Measurements from ENCODE around the gene SPAG7. TPM values are rescaled to one million over a fixed set of nuclear protein-coding genes. Genes with fewer than 3 reads are reported as not detected.
A peak's percentile ranks its signal among the peaks of the same experiment; 100 is the strongest.

Gene SPAG7
- total RNA-seq, 1 experiment from 2014 or later: 49.9 TPM

GRCh38 chr17:4949321-4950074 lies 18.1 kb downstream of the SPAG7 start (continued):
- TF ChIP-seq CTCF (IDR thresholded peaks at IDR 0.05 in 2 of 3, conservative IDR thresholded peaks at IDR 0.05 in 1 of 3; ENCODE audit: borderline replicate concordance in 1 of 3, insufficient read depth in 1 of 3, low read depth in 2 of 3, low read length in 2 of 3): no peak
- TF ChIP-seq SP1 (IDR thresholded peaks at IDR 0.05; ENCODE audit: low read depth): peak; percentile 46; the same call in 1 of the 2 replicates
- TF ChIP-seq ZNF274 (IDR thresholded peaks at IDR 0.05; ENCODE audit: low read depth, low read length): no peak
- TF ChIP-seq CBX3 (IDR thresholded peaks at IDR 0.05; ENCODE audit: low read depth): no peak
- no peak for TF ChIP-seq EZH2phosphoT487 (IDR thresholded peaks at IDR 0.05; ENCODE audit: borderline replicate concordance)
- peak; percentile 90 for TF ChIP-seq MAX (IDR thresholded peaks at IDR 0.05)
- no peak for TF ChIP-seq YY1 (IDR thresholded peaks at IDR 0.05; ENCODE audit: extremely low read depth, insufficient replicate concordance, low read depth, low read length)
- 0 out of 2 replicates have a peak, but pooled peaks have one; percentile 6 for TF ChIP-seq ZFX (IDR thresholded peaks at IDR 0.05)
- TF ChIP-seq EZH2 (IDR thresholded peaks at IDR 0.05): no peak
- TF ChIP-seq POLR2AphosphoS5 (IDR thresholded peaks at IDR 0.05; ENCODE audit: low read depth, low read length): peak; percentile 46; the same call in 1 of the 2 replicates
- TF ChIP-seq POLR2A (IDR thresholded peaks at IDR 0.05; ENCODE audit: borderline replicate concordance, extremely low read depth, insufficient read depth, insufficient read length): no peak

DNA sequence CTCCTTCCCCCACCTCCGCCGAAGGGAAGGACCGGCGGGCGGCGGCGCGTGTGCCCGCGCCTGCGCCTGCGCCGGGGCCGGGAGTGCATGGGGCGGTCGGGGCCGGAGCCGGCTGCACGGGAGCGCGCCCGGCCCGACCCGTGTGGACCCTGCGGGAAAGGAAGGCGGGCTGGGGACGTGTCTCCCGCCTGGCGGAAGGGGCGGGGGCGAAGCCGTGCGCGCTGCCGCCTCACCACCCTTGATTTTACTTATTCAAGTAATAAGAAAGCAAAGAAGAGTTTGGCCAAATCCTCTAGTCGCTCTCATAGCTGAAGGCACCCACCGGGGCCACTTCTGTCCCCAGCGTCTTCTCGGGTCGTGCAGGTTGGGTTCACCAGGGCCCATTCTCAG lies 18.7 kb downstream of the SPAG7 start:
- no TSS peak for BruUV-seq (replicated peaks)
- H3K27me3 ChIP-seq (ENCODE audit: insufficient read depth, low read length): no peaks in the 10 kb centered on the region
- H3K4me2 ChIP-seq (ENCODE audit: low read length): peak overlapping the region; percentile 100
- peak overlapping the region; percentile 96 to 97 for H3K4me3 ChIP-seq (replicated peaks in 1 of 2; ENCODE audit: low read depth in 1 of 2, low read length in 2 of 2)
- ChIA-PET RAD21 (ENCODE audit: low non-redundant PET in 1 of 2, low total read pairs in 2 of 2, uncharacterized antibody in 2 of 2, unreplicated experiment in 2 of 2) (no interaction called here), POLR2A (interaction anchor here (0.6 to 4.7 kb wide), 4 partner anchors 9 to 27 kb away, joined by 3 to 45 read pairs (median 9); partner anchors contain the start of genes RNF167, SLC25A11 and SPAG7), CTCF (interaction anchor here (1.4 kb wide), 1 partner anchor 9 kb away, joined by 3 read pairs; the partner anchor contains the start of genes RNF167 and SLC25A11)
- H3K9ac ChIP-seq (ENCODE audit: low read length): peak overlapping the region; percentile 97
- H3K36me3 ChIP-seq (ENCODE audit: control insufficient read depth in 1 of 2, insufficient read depth in 2 of 2, low read length in 2 of 2): peaks cover 9 to 22% of the 10 kb centered on the region in 2 experiments; a peak in 2 of 4 replicates
- H3K9me2 ChIP-seq (ENCODE audit: insufficient read depth): no peaks in the 10 kb centered on the region
- DNase-seq (ENCODE audit: low read depth, low spot score): peak; percentile 64
- H3K27ac ChIP-seq (ENCODE audit: low read depth, low read length): peak overlapping the region; percentile 99
- TF ChIP-seq POLR2AphosphoS5 (IDR thresholded peaks at IDR 0.05; ENCODE audit: low read depth, low read length): peak; percentile 64
- peak; percentile 66 for TF ChIP-seq POLR2A (IDR thresholded peaks at IDR 0.05; ENCODE audit: borderline replicate concordance, extremely low read depth, insufficient read depth, insufficient read length)
- no peak for TF ChIP-seq EZH2 (IDR thresholded peaks at IDR 0.05)
- peak; percentile 21; the same call in 1 of the 2 replicates for TF ChIP-seq MAX (IDR thresholded peaks at IDR 0.05)
- no peak for TF ChIP-seq ZFX (IDR thresholded peaks at IDR 0.05)
- peak; percentile 55; the same call in 1 of the 2 replicates for TF ChIP-seq EGR1 (IDR thresholded peaks at IDR 0.05; ENCODE audit: low read depth)
- no peak for TF ChIP-seq JUND (IDR thresholded peaks at IDR 0.05)
- intact Hi-C loops (cut with micrococcal nuclease): loop anchor here (1.0 to 5.0 kb wide), 2 partner anchors 9 to 38 kb away; partner anchors contain the start of genes CAMTA2, RNF167 and SLC25A11
- H3K79me2 ChIP-seq (ENCODE audit: insufficient read depth, low read length): peaks cover 56% of the 10 kb centered on the region
- H4K20me1 ChIP-seq (ENCODE audit: insufficient read depth): peaks cover 12% of the 10 kb centered on the region; the same call in 1 of the 2 replicates
- ATAC-seq: peak; percentile 63
- no peak overlapping the region for H2AFZ ChIP-seq (ENCODE audit: low read depth, low read length, poor library complexity, severe bottlenecking)
- no peaks in the 10 kb centered on the region for H3K9me3 ChIP-seq (ENCODE audit: control insufficient read depth in 1 of 2, insufficient read depth in 1 of 2, low read depth in 1 of 2, low read length in 2 of 2)
- H3K4me1 ChIP-seq (ENCODE audit: control insufficient read depth in 1 of 2, insufficient read depth in 2 of 2, low read length in 2 of 2): peaks cover 35 to 70% of the 10 kb centered on the region in 2 experiments

Measured in HCT116 (cell line).